GM18499 (cell line): Measurements from ENCODE around the gene PTPRD.

ENCODE experiments used
- ATAC-seq: cut with Tn5 transposase; IDR thresholded peaks from one replicate; pipeline ENCODE4 v1.9.1; 2021; ENCODE audit warnings: moderate number of reproducible peaks; ENCODE audit not compliant: insufficient read depth, unreplicated experiment

Gene PTPRD

DNA sequence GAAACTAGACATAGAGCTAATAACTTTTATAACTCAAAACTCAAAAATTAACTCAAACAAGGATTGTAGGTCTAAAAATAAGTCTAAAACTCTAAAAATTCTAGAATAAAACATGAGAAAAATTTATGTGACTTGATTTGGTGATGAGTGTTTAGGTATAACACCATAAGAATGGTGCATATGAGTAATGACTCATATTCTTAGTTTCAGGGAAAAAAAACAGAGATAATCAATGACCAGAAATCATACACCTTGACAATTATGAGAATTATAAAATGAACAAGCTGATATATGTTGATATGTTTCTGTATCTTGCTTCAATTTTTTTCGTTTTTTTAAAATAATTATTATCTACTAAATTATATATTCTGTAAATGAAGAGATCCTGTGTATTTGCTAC, 541.2 kb downstream of the PTPRD start:
- ATAC-seq, result no peak

DNA sequence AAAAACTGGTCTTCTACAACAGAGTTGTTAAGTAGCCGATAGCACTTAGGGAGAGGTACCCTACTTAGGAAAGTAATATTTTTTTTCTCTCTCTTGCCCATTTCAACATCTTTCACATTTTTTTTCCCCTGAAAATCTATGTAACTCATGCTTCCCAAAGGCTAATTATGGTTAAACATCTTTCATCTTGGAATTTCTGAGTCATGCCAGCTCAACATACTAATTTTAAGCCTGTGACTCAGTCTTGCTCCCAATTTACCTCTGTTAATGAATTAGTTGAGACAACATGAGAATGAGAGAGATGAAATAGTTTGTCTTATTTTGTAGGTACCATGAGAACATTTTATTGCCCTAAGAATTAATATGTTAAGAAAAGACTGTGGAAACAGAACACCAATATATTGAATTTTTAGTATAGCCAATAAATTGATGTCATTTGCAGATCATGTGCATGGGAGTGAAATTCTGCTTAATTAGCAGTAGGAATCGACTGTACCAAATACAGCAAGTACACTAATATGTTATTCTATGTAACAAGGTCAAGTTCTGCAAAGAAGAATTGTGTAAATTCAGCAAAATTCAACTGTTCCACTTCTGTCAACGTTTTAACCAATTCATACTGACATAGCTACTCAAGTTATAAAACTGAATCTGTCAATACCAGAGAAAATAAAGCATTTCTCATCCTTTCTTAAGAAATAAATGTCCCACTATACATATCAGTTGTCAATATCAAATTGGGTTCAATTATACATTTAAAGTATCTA, 550.0 kb downstream of the PTPRD start:
- no peak for ATAC-seq

DNA sequence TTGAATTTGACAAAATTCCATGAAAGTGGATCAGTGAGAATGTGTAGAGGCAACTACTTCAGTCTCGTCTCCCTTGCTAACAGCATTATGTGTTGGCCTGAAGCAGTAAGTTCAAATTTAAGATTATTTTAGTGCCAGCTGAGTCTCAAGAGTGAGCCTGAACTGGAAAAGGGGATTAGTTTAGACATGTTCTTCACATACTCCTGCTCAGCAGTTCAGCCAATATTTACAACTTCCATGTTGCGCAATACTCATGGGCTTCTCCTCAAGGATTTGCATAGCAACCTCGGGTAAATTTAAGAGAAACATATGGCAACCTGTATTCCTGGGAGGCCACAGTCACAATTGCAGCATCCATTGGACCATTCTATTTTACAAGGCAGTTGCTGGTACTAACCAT, 553.8 kb downstream of the PTPRD start:
- ATAC-seq, result no peak

DNA sequence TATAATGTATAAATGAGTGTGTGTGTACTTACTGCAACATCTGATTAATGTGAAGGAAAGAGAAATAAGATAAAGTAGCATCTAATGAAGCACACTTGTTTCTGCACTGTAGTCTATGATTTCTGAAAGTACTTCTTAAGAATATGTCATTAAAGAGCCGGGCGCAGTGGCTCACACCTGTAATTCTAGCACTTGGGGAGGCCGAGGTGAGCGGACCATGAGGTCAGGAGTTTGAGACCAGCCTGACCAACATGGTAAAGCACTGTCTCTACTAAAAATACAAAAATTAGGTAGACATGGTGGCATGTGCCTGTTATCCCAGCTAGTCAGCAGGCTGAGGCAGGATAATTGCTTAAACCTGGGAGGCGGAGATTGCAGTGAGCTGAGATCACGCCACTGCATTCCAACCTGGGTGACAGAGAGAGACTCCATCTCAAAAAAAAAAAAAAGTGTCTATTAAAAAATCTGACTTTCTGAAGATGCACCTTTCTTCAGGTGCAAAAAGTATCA, 556.9 kb downstream of the PTPRD start:
- ATAC-seq, result no peak

DNA sequence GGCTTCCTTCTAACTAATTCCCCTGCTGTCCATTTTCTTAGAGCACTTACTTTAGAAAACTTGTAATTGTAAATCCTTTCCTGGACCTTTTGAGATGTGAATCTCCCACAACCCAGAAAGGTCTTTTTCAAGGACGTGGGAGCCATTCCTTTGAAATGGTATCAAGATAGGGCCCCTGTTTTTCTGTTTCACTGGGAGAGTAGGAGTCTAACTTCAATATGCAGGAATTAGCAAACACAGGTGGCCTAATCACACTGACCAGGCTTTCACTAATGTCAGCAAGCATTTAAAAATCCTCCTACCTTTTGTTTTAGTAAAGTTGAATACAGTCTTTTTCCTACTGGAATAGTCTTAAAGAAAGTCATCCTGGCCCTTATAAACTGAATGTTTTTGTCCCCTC, 558.3 kb downstream of the PTPRD start:
- ATAC-seq, result no peak

DNA sequence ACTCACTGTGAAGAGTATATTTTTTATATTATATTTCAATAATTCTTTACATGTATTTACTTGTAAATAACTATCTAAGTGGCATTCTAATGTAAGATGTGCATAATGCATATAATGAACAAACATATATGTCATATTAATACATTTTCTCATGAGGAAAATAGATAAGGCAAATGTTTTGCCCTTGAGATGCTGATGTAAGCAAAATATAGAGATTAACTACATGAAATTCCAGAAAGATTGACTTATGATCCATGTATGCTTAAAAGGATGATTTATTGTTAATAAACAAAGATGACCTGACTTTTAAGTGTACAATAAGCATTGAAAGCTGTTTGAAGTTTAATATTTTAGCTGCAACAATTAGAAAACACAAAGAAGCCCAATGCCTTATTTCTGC, 559.9 kb downstream of the PTPRD start:
- no peak for ATAC-seq

DNA sequence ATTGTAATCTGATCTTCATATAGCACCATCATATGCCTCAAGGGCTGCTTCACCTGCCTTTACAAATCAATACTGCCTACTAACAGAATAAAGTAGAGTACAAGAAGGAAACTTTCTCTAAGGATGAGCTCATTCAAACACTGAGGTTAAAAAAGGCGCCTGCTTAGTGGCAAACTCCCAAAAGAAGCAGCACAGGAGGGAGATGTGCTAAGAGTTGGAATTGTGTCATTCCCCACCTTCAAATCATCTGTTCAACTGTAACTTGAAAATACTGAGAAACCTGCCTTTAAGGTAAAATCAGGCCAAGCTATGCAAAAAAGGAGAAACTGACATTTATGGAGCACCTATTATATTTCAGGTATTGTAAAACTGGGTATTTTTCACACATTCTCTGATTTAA, 560.6 kb downstream of the PTPRD start:
- no peak for ATAC-seq

DNA sequence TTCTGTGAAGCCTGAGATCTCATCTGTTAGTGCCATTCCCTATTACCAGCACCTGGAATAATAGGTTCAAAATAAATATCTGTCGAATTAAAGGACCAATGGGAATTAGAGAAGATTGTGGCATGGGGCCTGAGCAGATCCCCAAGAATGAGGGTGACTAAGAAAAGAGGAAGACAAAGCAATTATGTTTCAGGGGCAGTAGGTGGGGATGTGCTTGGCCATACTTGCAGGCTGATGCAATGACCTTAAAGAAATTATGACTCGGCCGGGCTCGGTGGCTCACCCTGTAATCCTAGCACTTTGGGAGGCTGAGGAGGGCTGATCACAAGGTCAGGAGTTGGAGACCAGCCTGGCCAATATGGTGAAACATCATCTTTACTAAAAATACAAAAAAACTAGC, 562.8 kb downstream of the PTPRD start:
- ATAC-seq, result no peak

DNA sequence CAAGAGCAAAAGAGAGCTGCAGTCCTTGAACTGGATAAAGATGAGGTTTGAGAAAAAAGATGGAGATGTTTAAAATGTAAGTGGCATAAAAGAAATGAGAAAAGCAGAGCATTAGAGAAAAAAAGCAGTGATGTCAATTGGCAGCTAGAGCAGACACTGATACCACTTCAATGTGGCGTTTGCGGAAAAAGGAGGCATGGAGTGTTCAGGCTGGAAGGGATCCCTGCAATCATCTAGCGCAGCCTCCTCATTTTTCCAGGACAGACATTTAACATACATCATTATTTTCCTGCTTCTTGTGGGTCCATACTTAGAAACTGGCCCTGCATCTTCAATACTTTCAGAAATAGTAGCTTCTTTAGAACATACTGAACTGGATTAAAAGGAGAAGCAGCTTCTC, 563.8 kb downstream of the PTPRD start:
- ATAC-seq, result no peak

DNA sequence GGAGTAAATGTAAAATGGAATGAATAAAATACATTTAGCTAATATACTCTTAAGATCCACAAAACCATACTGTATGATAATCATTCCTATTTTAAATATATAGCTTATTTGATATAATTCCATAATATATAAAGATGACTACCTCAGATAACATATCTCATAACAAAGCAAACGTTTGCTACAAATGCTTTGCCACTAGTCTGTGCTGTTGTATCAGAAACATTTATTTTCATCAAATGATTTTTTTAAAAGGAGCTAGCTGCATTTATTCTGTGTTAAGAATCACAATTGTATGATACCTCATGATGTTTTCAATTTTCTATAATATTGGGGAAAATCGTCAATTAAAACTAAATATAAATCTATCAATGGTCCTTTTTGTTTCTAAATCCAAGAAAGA, 567.2 kb downstream of the PTPRD start:
- ATAC-seq, result no peak

DNA sequence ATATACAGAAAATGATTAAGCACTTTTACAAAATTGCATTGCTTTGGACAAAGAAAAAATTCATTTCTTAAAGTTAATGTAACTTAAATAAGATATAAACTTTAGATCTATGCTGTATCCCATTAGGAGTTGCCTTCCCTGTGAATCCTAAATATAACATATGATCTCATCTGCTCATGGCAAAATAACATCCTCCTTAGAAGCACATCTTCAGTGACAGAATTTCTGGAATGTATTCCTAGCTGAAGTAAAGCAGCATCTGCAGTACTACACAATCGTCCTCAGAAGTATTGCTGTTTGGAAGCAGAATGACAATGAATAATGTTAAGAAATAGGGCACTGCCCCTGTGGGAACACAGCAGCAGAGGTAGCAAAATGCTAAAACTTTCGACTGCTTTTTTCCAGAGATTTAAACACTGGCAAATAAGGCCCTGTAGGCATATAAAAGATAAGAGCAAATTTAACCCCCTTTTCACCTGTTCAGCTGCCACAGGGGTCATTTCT, 571.0 kb downstream of the PTPRD start:
- ATAC-seq, result no peak

DNA sequence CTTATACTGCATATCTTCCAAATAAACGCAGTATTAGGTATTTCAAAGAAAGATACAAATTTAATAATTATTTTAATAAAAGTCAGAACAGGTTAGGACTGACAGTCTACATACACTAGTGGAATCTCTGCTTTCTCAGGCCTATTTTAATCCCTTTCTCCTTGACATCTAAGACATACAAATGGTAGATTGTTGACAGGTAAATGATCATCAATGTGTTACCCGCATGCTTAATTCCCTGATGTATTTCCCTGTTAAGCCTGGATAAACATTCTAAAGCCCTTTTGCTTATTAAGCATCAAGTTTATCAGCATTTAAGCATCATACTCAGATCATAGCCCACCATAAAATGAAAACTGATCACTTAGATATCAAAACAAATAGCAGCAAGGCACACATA, 576.7 kb downstream of the PTPRD start:
- no peak for ATAC-seq

DNA sequence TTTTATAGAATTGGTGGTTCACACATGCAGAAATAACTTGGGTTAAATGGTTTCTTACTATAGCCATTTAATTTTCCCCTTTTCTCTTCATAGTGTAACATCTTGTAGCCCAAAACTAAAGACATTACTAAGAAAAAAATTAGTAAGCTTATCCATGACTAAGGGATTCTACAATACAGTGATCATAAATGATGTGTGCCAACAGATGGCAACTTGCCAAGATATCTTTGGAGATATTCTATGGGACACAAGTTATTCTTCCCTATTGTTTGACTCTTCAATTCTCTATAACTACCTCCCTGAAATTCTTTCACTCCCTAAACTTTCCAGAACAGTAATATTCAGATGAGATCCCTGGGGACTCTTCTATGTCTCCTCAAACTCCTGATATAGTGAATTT, 580.6 kb downstream of the PTPRD start:
- ATAC-seq, result no peak

DNA sequence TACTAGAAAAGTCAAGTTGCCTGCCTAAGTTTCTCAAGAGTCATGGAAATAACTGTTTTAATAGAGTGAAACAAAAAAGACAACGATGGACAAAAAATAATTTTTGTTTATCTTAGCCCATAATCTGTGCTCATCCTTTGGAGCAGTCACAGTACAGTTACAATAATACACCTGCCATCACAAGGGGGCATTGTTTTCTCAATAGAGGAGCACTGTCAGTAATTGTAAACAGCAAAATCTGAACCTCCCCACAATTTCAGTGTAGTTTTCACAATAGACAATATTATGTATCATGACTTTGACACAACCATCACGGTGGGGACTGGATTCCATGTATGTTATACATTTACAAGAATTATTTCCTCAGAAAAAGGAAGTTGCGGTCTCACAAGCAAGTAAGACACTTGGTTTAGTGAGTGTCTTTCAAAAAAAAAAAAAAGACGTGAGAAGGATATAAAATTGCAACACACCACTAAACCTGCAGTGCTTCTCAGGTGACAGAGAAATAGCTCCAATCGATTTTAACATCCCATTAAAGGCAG, 586.3 kb downstream of the PTPRD start:
- ATAC-seq, result no peak

DNA sequence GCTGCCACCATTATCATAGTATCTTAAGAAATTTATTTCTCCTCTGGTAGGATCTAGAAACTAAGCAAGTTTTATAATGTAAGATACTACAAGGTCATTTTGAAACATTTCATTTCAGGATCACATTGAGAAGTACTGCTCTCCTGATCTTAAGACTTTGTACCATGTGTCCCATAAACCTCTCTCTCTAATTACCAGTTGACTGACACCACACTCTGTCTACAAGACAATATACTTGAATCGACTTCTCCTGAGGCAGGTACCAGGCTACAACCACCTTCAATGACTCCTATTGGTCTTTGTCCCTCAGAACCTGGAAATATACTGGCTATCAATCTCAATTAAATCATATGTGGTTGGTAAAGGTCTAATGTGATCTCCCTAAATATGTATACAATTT, 597.0 kb downstream of the PTPRD start:
- no peak for ATAC-seq

DNA sequence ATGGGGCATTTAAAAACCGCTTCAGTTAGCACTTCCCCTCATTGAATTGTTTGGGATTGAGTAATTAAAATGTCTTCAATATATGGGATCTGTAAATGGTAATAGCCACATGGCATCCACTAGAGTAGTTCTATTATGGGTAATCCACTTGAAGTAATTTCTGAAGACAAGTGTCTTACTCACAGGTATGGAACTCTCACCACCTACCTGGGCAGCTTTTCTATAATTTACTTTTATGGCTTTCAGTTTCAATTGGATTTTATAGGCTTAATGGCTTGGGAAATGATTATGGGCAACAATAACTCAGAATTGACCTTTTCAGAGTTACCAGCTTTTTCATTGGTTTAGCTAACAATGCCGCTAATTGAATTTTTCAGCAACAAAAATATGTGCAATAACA, 597.9 kb downstream of the PTPRD start:
- no peak for ATAC-seq

DNA sequence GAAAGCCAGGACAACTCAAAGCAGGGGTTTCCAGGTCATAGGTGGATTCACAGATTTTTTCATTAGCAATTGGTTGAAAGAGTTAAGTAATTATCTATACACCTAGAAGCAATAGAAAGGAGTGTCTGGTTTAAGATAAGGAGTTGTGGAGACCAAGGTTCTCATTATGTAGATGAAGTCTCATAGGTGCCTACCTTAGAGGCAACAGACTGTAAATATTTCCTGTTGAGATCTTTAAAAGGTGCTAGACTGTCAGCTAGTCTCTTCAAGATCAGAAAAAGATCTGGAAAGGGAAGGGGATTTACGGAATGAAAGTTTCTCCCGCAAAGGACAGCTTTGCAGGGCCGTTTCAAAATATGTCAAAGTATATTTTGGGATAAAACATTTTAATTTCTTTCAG, 603.4 kb downstream of the PTPRD start:
- no peak for ATAC-seq

DNA sequence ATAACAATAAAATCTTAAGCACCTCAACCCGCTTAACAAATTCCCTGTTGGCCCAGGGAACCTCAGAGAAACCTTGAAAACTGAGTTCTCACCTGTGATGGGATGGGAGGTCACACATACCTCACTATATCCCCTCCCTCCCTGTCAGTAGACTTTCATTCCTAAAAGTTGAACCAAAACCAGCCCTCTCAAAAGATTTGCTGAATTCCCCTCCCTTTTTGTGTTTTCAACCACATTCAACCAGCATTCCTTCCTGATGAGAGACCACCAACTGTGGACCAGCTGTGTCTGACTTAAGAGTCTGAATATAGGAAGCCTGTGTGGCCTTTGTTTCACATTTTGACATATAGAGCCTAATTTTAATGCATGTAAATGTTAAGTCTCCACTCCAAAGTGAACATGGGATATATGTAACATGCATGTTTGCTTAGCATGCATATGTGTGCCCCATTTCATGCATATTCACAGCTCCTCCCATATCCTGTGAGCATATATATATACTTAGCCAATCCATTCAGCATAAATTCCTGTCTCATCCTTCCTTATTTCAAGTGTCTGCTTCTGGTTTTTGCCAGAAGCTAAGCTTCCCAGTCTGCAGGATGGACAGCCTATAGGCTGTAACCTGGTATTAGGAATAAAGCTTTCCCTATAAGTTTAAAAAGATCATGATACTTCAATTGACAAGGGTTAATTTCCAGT, 604.6 kb downstream of the PTPRD start:
- ATAC-seq, result no peak

DNA sequence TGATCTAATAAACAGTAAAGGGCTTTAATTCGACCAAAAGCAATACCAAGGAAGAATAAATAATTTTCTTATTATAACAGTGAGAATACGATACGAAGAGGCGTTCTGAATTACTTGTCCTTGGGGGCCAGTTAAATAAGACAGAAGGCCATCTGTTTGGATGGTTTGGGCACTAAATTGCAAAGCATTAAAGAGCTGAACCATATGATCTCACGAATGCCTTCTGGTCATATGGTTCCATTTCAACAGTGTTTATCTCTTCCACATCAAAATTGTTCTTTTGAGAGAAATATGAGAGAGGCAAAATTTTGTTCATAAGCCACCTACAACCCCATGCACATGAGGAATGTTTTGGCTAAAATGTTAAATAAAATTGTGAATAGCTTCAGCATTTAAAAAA, 605.4 kb downstream of the PTPRD start:
- no peak for ATAC-seq

DNA sequence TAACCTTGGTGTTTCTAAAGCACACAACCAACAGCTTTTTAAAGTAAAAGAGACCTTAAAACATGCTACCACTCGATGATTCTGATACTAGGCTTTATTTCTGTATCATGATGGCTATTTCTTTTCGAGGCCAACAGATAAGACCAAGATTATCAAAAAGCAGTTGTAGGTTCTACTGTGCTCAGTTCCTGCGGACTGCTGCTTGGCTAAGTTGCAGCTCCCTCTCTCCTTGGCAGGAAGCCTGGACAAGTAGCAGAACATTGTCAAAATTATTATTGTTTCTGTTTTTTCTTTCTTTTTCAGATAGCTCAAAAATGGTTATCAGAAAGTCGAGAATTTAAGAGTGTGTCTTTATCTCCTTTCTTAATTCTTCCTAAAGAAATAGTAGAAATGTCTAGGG, 607.6 kb downstream of the PTPRD start:
- no peak for ATAC-seq

DNA sequence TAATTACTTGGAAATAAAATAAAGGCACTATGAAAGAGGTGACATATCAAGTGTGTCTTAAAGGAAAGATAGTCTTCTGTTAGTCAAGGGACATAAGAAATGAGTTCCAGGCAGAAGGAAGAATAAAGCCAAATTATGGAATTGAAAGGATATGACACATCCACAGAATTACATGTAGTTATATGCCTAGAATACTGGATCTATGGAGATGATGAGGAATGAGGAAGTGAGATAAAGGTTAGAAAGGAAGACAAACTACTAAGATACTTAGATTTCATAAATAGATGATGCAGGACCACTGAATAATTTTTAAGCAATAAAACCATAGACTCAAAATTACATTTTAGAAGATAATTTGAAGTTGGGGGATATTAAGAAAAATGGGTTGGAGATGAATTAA, 609.8 kb downstream of the PTPRD start:
- ATAC-seq, result no peak
